ENCODE results near the gene KCNAB1.

The KCNAB1 gene

GRCh38 chr3:156371701-156372100, 251.3 kb downstream of the KCNAB1 start:
- no peak for DNase-seq (ENCODE audit: low read depth in 2 of 2)

DNA sequence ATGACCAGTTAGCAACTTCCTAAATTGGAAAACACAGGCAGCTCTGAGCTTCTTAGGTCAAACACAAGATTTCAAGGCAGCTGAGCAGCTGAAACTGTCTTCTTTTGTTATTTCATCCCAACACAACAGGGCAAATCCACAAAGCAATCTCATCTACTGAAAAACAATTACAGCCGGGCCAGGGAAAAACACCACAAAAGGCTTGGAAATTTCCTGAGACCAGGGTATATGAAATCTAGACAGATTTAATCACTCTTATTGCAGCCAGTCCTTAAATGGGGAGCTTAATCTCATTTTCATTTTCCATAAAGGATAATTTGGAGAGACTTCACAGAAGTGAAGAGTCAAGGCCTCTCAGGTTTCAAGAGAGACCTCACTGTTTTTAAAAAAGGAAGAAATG, 252.7 kb downstream of the KCNAB1 start:
- DNase-seq (ENCODE audit: low read depth in 2 of 2), result no peak

DNA sequence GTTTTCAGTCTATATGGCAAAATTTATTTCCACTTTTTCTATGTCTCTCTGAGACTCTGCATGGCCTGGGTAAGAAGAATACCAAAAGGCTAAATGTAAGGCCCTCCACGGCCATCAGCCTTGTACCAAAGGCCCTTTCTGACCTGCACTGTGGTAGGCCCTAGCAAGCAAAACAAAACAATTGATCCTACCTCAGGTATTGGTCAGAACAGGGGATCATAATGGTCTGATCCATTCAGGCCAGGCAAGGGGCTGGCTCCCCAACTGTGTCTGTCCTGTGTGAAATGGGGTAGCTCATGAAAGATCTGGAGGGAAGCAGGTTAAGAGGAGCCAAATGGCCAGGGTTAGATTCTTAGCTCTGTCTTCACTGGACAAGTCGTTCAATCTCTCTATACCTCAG, 253.3 kb downstream of the KCNAB1 start:
- no peak for DNase-seq (ENCODE audit: low read depth in 2 of 2)

GRCh38 chr3:156376199-156376598, 255.8 kb downstream of the KCNAB1 start:
- DNase-seq (ENCODE audit: low read depth in 2 of 2), result no peak

GRCh38 chr3:156377266-156377665, 256.9 kb downstream of the KCNAB1 start:
- no peak for DNase-seq (ENCODE audit: low read depth in 2 of 2)

GRCh38 chr3:156377718-156378117, 257.3 kb downstream of the KCNAB1 start:
- DNase-seq (ENCODE audit: low read depth in 2 of 2), result no peak

GRCh38 chr3:156378871-156379270, 258.5 kb downstream of the KCNAB1 start:
- no peak for DNase-seq (ENCODE audit: low read depth in 2 of 2)

DNA sequence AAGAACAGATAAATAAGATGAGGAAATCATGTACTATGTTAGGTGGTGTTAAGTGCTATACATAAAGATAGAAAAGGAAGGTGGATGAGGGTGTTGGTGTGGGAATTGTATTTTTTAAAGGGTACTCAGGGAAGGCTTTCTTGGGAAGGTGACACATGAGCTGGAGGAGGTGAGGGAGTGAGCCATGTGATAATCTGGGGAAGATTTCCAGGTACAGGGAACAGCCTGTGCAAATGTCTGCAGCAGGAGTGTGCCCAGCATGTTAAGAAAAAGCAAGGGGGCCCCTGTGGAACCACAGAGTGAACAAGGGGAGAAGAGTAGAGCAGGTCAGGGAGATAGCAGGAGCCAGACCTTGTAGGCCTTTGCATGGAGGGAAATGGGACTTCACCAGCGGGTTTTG, 258.9 kb downstream of the KCNAB1 start:
- DNase-seq (ENCODE audit: low read depth in 2 of 2), result no peak

- no peak for DNase-seq (ENCODE audit: low read depth in 2 of 2)
Measured at GRCh38 chr3:156381253-156381652, 260.9 kb downstream of the KCNAB1 start.

GRCh38 chr3:156382458-156383346, 262.3 kb downstream of the KCNAB1 start:
- no peak for DNase-seq (ENCODE audit: low read depth in 2 of 2)

DNA sequence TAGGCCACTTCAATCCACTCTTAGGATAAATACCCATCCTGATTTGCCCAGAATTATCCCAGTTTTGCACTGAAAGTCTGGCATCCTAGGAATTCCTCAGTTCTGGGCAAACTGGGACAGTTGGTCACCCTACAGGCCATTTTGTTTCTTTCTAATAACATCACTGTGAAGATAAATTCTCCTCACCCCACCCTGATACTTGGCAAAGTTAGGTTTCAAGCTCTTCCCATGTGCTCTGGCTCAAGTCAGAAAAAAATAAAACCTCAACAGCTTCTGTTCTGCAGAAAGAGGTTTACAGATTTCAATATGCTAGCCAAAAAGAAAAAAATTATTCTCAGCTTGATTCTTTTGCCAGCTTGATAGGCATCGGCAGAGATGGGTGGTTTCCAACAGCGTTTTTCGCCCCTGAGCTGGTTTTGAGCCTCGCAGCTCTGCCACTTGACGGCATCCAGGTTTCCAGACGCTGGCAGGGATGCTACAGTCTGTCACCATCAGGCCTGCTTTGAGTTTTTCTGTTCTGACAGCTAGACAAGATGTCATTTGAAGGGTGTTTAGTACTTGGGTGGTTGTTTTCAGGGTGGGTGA, 263.2 kb downstream of the KCNAB1 start:
- DNase-seq (ENCODE audit: low read depth in 2 of 2), result no peak

GRCh38 chr3:156388497-156389448, 268.4 kb downstream of the KCNAB1 start:
- DNase-seq (ENCODE audit: low read depth in 2 of 2), result no peak

DNA sequence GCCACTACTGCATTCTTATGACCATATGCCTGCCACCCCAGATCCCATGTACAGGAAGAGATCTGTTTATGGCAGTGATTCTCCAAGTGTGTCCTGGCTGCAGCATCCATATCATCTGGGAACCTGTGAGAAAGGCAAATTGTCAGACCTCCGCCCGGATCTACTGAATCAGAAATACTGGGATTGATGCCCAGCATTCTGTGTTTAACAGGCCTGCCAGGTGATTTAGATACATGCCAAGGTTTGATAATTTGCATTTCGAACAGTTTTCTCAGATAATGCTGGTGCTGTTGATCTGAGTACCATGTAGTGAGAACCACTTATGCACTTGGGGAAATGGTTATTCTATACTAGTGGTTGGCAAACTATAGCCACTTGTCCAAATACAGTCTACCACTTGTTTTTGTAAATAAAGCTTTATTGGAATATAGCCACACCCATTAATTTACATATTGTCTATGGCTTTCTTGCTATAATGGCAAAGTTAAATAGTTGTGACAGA, 269.1 kb downstream of the KCNAB1 start:
- DNase-seq (ENCODE audit: low read depth in 2 of 2), result no peak

DNA sequence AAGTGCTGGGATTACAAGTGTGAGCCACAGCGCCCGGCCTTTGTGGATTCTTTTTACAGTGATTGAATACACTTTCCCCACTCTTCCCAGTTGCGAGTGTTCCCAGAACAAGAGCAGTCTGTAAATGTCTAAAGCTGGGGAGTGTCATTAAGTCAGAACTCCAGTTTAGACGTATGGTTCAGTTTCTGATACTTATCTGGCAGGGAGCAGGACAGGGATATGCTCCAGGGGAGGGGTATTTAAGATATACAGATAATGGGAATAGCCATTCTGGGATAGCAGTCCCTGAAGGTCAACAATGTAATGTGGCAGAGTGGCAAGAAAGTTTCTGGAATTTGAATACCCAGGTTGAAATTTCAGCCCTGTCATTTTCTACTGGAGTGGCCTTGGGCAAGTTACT, 270.5 kb downstream of the KCNAB1 start:
- DNase-seq (ENCODE audit: low read depth in 2 of 2), result no peak

DNA sequence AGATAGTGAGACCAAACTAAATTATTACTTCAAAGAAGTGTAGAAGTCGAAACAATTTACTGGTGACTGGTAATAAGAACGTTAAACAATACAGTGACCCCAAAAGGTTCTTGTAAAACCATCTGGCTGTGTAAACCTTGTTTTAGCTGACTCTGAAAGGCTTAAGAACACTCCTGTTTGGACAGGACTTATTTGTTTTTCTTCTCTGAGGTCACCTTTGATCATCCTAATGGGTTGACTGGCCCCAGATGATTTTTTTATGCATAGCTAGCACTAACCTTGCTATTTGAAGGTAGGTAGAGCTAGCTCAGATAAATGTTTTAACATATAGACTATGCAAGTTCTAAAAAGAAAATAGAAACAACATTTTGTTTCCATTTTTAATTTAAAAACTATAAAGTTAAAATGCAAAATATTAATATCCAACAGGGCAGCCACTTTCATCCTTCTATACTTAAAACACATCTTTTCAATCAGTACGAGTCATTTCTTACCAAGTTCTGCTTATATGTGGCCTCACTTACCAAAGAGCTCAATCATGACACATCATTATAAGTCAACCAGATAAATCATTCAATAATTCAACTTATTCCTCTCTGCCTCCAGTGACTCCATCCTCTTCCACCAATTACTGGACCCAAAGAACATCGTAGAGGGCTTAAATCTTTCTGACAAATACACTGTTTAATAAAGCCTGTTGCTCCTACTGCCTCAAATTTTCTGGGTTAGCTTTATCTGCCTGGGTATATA, 275.8 kb downstream of the KCNAB1 start:
- no peak for DNase-seq (ENCODE audit: low read depth in 2 of 2)

DNA sequence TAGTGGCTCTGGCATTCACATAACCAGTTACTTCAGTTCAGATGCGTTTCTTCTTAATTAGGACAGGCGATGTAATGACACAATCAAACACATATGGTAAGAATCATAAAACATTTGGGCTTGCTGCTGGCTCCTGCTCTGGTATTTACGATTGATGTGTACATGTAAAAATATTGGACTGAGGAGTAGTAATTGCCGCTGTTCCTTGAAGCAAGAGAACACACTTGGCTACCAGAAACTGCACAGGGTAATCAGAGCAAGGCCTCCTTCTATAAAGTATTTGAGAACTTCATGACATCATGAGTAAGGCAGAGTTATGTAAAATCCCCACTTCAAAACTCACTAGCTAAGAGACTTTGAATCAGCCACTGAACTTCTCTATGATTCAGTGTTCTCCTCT, 276.5 kb downstream of the KCNAB1 start:
- no peak for DNase-seq (ENCODE audit: low read depth in 2 of 2)

DNA sequence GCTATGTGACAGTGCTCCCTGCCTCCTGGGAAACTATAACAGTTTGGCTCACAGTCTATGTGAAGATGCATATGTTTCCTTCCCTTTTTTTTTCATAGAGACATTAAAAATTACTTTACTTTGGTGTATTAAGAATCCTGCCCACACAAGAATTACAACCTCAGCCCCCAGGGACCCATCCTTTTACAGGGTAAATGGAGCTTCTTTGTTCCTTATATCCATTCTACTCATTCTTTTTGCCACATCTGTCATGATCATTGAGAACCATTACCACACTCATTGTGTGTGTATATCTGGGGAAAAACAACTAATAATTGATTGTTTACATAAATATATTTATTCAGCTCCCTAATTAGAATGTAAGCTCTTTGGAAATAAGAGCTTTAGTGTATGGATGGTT, 277.2 kb downstream of the KCNAB1 start:
- no peak for DNase-seq (ENCODE audit: low read depth in 2 of 2)

GRCh38 chr3:156400062-156400461, 279.7 kb downstream of the KCNAB1 start:
- DNase-seq (ENCODE audit: low read depth in 2 of 2), result no peak

DNA sequence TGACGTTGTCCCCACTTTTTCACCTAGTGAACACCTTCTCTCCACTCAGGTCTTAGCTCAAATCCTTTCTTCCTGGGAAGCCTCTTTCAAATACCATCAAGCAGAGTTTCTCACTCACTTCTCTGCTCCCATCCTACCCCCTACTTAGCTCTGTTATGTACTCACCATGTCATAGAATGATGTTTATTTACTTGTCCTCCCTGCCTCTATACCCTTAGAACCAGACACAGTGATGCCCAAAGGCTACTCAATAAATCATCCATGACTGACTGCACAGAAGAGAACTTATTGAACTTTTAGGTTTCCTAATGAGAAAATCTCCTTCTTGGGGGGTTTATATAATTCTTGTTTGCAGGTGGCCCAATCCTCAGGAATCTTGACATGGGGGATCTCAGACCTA, 280.4 kb downstream of the KCNAB1 start:
- DNase-seq (ENCODE audit: low read depth in 2 of 2), result no peak

- DNase-seq (ENCODE audit: low read depth in 2 of 2), result no peak
Measured at GRCh38 chr3:156404217-156404616, 283.8 kb downstream of the KCNAB1 start.

DNA sequence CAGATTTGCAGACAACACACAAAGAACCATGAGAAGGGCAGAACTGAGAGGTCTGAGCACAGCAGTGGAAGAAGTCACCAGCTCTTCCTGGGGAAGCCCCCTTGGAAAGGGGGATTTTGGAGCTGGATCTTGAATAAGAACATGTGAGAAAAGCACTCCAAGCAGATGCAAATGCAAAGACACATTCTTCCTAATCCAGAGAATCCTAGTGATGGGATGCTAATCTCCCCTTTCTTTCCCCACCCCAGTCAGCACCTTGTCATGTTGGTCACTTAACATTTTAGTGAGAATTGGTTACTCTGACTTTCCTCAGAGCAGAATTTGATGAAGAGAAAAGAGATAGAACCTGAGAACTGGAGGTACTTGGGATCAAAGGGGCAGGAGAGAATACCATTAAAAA, 286.0 kb downstream of the KCNAB1 start:
- DNase-seq (ENCODE audit: low read depth in 2 of 2), result no peak

Measured in activated CD8-positive, alpha-beta memory T cell treated with anti-CD3 and anti-CD28 coated beads for 4 hours (primary cell).